GF-D8 (cell line): ENCODE data around the gene ZBTB46.
"Not testable (repeated sequence)": the region's sequence is repeated elsewhere in the genome, so short reads cannot be mapped to it uniquely, and the experiment has no call there.

Source experiments
- DNase-seq: peaks from one replicate; lab custom pipeline; 2025; lab: John Stamatoyannopoulos, UW

Gene ZBTB46

GRCh38 chr20:63858393-63859165 lies 27.5 kb upstream of the ZBTB46 start:
- peak; percentile 38 for DNase-seq

- no peak for DNase-seq
These were observed 26.8 kb upstream of the ZBTB46 start for GRCh38 chr20:63857764-63858392.

- DNase-seq, result no peak
These were observed 25.0 kb upstream of the ZBTB46 start for GRCh38 chr20:63856098-63856511.

GRCh38 chr20:63855363-63856097 lies 24.5 kb upstream of the ZBTB46 start:
- DNase-seq, result no peak

- no peak for DNase-seq
These were observed 23.8 kb upstream of the ZBTB46 start for GRCh38 chr20:63854766-63855362.

- DNase-seq, result no peak
These were observed 23.2 kb upstream of the ZBTB46 start for GRCh38 chr20:63854069-63854765.

GRCh38 chr20:63853733-63854068 lies 22.6 kb upstream of the ZBTB46 start:
- not testable (repeated sequence) for DNase-seq

GRCh38 chr20:63851548-63851943 lies 20.5 kb upstream of the ZBTB46 start:
- not testable (repeated sequence) for DNase-seq

GRCh38 chr20:63850689-63851547 lies 19.9 kb upstream of the ZBTB46 start:
- DNase-seq, result no peak

GRCh38 chr20:63848003-63848911 lies 17.2 kb upstream of the ZBTB46 start:
- no peak for DNase-seq

GRCh38 chr20:63847237-63848002 lies 16.4 kb upstream of the ZBTB46 start:
- DNase-seq, result peak; percentile 44

GRCh38 chr20:63846888-63847236 lies 15.8 kb upstream of the ZBTB46 start:
- no peak for DNase-seq

- peak; percentile 5 for DNase-seq
These were observed 15.2 kb upstream of the ZBTB46 start for GRCh38 chr20:63846128-63846771.

GRCh38 chr20:63844511-63844991 lies 13.5 kb upstream of the ZBTB46 start:
- DNase-seq, result no peak

GRCh38 chr20:63843778-63844177 lies 12.7 kb upstream of the ZBTB46 start:
- no peak for DNase-seq

- no peak for DNase-seq
These were observed 12.2 kb upstream of the ZBTB46 start for GRCh38 chr20:63843222-63843621.

- DNase-seq, result no peak
These were observed 11.2 kb upstream of the ZBTB46 start for GRCh38 chr20:63842258-63842657.

GRCh38 chr20:63840405-63840828 lies 9.4 kb upstream of the ZBTB46 start:
- DNase-seq, result no peak

GRCh38 chr20:63839620-63840019 lies 8.6 kb upstream of the ZBTB46 start:
- DNase-seq, result no peak
